Astrocyte (in vitro differentiated cells and primary cell): Measurements from ENCODE around the gene GRB2. TPM values are rescaled to one million over a fixed set of nuclear protein-coding genes. Genes with fewer than 3 reads are reported as not detected.

Source experiments
- DNase-seq: peaks from one replicate; pipeline ENCODE4 v3.0.0-alpha.2; 2010; ENCODE audit warnings: low read depth
- FAIRE-seq: peaks from 2 replicates; lab custom pipeline; 2011; peaks lifted over from hg19 to GRCh38; lab: Jason Lieb, UNC
- H2AFZ ChIP-seq: 2 replicates; pipeline ENCODE4 v1.6.0; 2012; ENCODE audit warnings: low read depth, low read length, inconsistent platforms
- H3K27ac ChIP-seq: 2 replicates; pipeline ENCODE4 v1.5.1; 2011; ENCODE audit warnings: low read depth, low read length, inconsistent platforms
- H3K27me3 ChIP-seq: 2 replicates; pipeline ENCODE4 v1.6.0; 2011; ENCODE audit warnings: low read length, inconsistent platforms; ENCODE audit not compliant: insufficient read depth
- H3K36me3 ChIP-seq: 2 replicates; pipeline ENCODE4 v1.5.1; 2011; ENCODE audit warnings: low read length, inconsistent platforms; ENCODE audit not compliant: insufficient read depth
- H3K4me1 ChIP-seq: 2 replicates; pipeline ENCODE4 v1.5.1; 2011; ENCODE audit warnings: low read length, inconsistent platforms; ENCODE audit not compliant: insufficient read depth
- H3K4me2 ChIP-seq: 2 replicates; pipeline ENCODE4 v1.6.0; 2012; ENCODE audit warnings: low read length, inconsistent platforms
- H3K4me3 ChIP-seq: 2 replicates; pipeline ENCODE4 v1.5.1; 2011; ENCODE audit warnings: low read depth, mild to moderate bottlenecking, low read length, inconsistent platforms; ENCODE audit not compliant: insufficient read depth
- H3K79me2 ChIP-seq: 2 replicates; pipeline ENCODE4 v1.6.0; 2012; ENCODE audit warnings: mild to moderate bottlenecking, low read length, inconsistent platforms; ENCODE audit not compliant: insufficient read depth
- H3K9ac ChIP-seq: 2 replicates; pipeline ENCODE4 v1.6.0; 2012; ENCODE audit warnings: mild to moderate bottlenecking, low read length, inconsistent platforms
- H3K9me3 ChIP-seq: 2 replicates; pipeline ENCODE4 v1.5.1; 2012; ENCODE audit warnings: low read depth, mild to moderate bottlenecking, low read length, inconsistent platforms; ENCODE audit not compliant: insufficient read depth
- H4K20me1 ChIP-seq: 2 replicates; pipeline ENCODE4 v1.6.0; 2012; ENCODE audit warnings: low read length, inconsistent platforms; ENCODE audit not compliant: insufficient read depth
- H3K27ac Mint-ChIP-seq: one replicate; pipeline ENCODE4 v1.8.0; 2021; ENCODE audit warnings: mild to moderate bottlenecking, mixed read lengths; ENCODE audit not compliant: unreplicated experiment
- H3K27me3 Mint-ChIP-seq: one replicate; pipeline ENCODE4 v1.8.0; 2021; ENCODE audit warnings: low read depth, mixed read lengths; ENCODE audit not compliant: unreplicated experiment
- H3K36me3 Mint-ChIP-seq: one replicate; pipeline ENCODE4 v1.8.0; 2021; ENCODE audit warnings: low read depth, mixed read lengths; ENCODE audit not compliant: unreplicated experiment
- H3K4me1 Mint-ChIP-seq: one replicate; pipeline ENCODE4 v1.8.0; 2021; ENCODE audit warnings: low read depth, mixed read lengths; ENCODE audit not compliant: unreplicated experiment
- H3K4me3 Mint-ChIP-seq: one replicate; pipeline ENCODE4 v1.8.0; 2021; ENCODE audit warnings: mild to moderate bottlenecking, moderate library complexity, mixed read lengths; ENCODE audit not compliant: unreplicated experiment
- H3K9me3 Mint-ChIP-seq: one replicate; pipeline ENCODE4 v1.8.0; 2021; ENCODE audit warnings: mild to moderate bottlenecking, mixed read lengths; ENCODE audit not compliant: unreplicated experiment
- EZH2 ChIP-seq: IDR thresholded peaks from 2 replicates; pipeline ENCODE4 v1.6.1; 2012; ENCODE audit warnings: mild to moderate bottlenecking, low read length, inconsistent platforms; ENCODE audit not compliant: insufficient read depth
- total RNA-seq: library from RNA; stranded (reverse); gene quantifications from 2 replicates; pipeline ENCODE4 v1.2.1, GENCODE V29; 2021
- TF ChIP-seq, protein P1 (sequence below): IDR thresholded peaks from 2 replicates; pipeline ENCODE4 v1.5.1; 2011; ENCODE audit warnings: low read depth, mild to moderate bottlenecking, inconsistent platforms, low read length, moderate library complexity; ENCODE audit not compliant: insufficient read depth

Gene GRB2
- total RNA-seq, 1 donor from 2014 or later: 168 TPM

DNA sequence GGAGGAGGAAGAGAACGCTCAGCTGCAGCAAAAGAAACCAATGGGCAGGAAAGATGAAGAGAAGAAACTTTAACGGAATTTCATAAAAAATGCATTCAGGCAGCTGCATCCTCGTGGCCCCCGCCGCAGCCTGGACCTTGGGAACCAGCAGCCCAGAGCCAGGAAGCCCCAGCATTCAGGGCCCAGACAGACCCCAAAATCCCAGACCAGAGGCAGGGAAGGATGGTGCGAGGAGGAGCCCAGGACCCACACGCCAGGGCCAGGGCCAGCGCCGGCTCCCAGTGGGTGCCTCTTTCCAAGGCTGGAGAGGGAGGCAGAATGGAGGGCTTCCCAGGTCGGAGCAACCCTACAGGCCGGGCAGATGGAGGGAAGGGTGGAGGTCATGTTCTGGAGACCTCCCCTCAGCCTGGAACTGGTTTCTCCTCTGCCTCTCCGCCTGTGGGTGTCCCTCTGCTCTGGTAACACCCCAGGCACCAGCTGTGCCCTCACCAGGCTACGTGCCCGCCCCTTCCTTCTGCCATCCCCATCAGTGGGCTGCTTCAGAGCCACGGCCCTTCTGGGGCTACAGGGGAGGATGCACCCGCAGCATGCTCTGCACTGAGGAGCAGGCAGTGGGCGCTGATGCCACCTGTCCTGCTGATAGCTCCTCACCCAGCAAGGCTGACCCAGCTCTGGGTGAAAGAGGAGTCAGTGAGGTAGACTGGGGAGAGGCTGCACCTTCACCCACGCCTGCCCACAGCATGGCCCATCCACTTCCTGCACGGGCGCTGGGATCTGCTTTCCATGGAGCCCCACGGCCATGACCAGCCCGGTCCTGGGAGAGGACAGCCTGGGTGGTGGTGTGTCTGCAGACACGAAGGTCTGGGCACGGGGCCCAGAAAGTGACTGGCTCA is 133.3 kb downstream of the GRB2 start:
- DNase-seq: no peak

DNA sequence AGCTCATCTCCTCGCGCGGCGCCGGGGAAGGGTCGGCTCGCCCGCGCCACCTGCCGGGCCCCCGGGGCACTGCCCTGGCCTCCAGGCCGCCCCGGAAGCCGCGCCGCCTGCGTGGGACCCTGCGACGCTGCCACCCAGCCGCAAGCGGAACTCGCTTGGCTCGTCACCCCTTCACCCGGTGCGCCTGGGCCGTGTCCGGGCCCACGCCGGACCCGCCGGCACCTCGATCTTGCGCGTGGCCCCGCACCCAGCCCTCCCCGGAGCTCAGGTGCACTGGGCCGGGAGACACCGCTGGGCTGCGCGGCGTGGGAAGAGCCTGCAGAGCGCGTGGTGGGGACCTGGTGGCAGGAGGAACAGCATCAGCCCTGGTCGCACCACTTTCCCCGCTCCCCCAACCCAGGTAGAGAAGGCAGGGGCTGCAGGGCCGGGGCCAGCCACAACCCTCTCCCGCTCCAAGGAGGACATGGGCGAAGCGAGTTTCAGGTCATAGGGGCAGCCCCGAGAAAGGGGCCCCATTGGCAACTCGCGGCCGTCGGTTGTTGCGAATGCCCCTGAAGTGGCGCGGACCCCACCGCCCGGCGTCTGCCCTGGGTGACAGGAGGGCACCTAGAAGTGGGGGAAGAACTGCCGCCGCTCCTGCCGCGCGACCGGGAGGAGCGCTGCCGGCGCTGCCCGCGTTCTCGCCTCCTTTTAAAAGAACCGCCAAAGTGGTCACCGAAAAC is 134.1 kb downstream of the GRB2 start:
- peak overlapping the region; percentile 86 for H2AFZ ChIP-seq
- no peaks in the 10 kb centered on the region for H3K9me3 Mint-ChIP-seq
- TF ChIP-seq, protein P1, sequence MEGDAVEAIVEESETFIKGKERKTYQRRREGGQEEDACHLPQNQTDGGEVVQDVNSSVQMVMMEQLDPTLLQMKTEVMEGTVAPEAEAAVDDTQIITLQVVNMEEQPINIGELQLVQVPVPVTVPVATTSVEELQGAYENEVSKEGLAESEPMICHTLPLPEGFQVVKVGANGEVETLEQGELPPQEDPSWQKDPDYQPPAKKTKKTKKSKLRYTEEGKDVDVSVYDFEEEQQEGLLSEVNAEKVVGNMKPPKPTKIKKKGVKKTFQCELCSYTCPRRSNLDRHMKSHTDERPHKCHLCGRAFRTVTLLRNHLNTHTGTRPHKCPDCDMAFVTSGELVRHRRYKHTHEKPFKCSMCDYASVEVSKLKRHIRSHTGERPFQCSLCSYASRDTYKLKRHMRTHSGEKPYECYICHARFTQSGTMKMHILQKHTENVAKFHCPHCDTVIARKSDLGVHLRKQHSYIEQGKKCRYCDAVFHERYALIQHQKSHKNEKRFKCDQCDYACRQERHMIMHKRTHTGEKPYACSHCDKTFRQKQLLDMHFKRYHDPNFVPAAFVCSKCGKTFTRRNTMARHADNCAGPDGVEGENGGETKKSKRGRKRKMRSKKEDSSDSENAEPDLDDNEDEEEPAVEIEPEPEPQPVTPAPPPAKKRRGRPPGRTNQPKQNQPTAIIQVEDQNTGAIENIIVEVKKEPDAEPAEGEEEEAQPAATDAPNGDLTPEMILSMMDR: peak; percentile 22
- TF ChIP-seq EZH2: no peak
- H3K4me3 Mint-ChIP-seq: peak overlapping the region; percentile 76
- peak overlapping the region; percentile 72 for H3K4me3 ChIP-seq
- DNase-seq: peak; percentile 30
- H3K27ac ChIP-seq: no peak overlapping the region
- H3K4me1 Mint-ChIP-seq: peaks cover 5% of the 10 kb centered on the region
- H3K27me3 ChIP-seq: no peaks in the 10 kb centered on the region
- H3K9me3 ChIP-seq: no peaks in the 10 kb centered on the region
- H3K79me2 ChIP-seq: no peaks in the 10 kb centered on the region
- H3K4me1 ChIP-seq: peaks cover 35% of the 10 kb centered on the region
- H3K27ac Mint-ChIP-seq: no peak overlapping the region
- H3K9ac ChIP-seq: peak overlapping the region; percentile 92
- H4K20me1 ChIP-seq: peaks cover 17% of the 10 kb centered on the region
- H3K27me3 Mint-ChIP-seq: no peaks in the 10 kb centered on the region
- no peak for FAIRE-seq
- peaks cover 5% of the 10 kb centered on the region for H3K36me3 Mint-ChIP-seq
- H3K4me2 ChIP-seq: peak overlapping the region; percentile 93
- peaks cover 1% of the 10 kb centered on the region for H3K36me3 ChIP-seq

More for the DNA sequence above, 133.3 kb downstream of the GRB2 start:
- H3K27me3 Mint-ChIP-seq: no peaks in the 10 kb centered on the region
- Histone ChIP-seq H3K27me3 (no peaks in the 10 kb centered on the region), H4K20me1 (peaks cover 9% of the 10 kb centered on the region), H3K4me2 (peak overlapping the region; percentile 93), H3K9ac (peak overlapping the region; percentile 80), H3K4me3 (peak overlapping the region; percentile 72), H3K9me3 (no peaks in the 10 kb centered on the region), H3K36me3 (no peaks in the 10 kb centered on the region), H2AFZ (peak overlapping the region; percentile 86), H3K27ac (no peak overlapping the region), H3K4me1 (peaks cover 37% of the 10 kb centered on the region), H3K79me2 (no peaks in the 10 kb centered on the region)
- peak overlapping the region; percentile 76 for H3K4me3 Mint-ChIP-seq
- H3K9me3 Mint-ChIP-seq: no peaks in the 10 kb centered on the region
- H3K4me1 Mint-ChIP-seq: peaks cover 5% of the 10 kb centered on the region
- no peak overlapping the region for H3K27ac Mint-ChIP-seq
- no peak for FAIRE-seq
- peaks cover 5% of the 10 kb centered on the region for H3K36me3 Mint-ChIP-seq
- TF ChIP-seq, protein P1: no peak
- TF ChIP-seq EZH2: no peak
